Sciatic nerve (tissue), 2 donors: ENCODE measurements around the gene TMEM187. TPM values are rescaled to one million over a fixed set of nuclear protein-coding genes. Genes with fewer than 3 reads are reported as not detected.

Source experiments
- ATAC-seq: fragments of 200-7000 bp; cut with Tn5 transposase; one replicate; pipeline ENCODE4 v1.9.1; 2020; ENCODE audit warnings: mild to moderate bottlenecking, moderate library complexity
- DNase-seq: peaks from one replicate; pipeline ENCODE4 v3.0.0-alpha.2; 2020; ENCODE audit warnings: low spot score
- intact Hi-C: fragments of 100-400 bp; cut with DNase I; formaldehyde crosslinking; loops from one replicate; pipeline ENCODE4 v1.14.2; 2022
- total RNA-seq: library from RNA; stranded (reverse); fragmentation: NEBNext Ultra II Directional; extraction: Animal tissue kit (Norgen Biotek cat#: 25700); gene quantifications from one replicate; pipeline ENCODE4 v1.2.1, GENCODE V29; 2021
- donor health status: DM: no; HTN: no; CAD: no.
- donor health status: DM: no; HTN: no; CAD: no.

The TMEM187 gene, protein sequence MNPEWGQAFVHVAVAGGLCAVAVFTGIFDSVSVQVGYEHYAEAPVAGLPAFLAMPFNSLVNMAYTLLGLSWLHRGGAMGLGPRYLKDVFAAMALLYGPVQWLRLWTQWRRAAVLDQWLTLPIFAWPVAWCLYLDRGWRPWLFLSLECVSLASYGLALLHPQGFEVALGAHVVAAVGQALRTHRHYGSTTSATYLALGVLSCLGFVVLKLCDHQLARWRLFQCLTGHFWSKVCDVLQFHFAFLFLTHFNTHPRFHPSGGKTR
- 10.3 TPM for total RNA-seq

DNA sequence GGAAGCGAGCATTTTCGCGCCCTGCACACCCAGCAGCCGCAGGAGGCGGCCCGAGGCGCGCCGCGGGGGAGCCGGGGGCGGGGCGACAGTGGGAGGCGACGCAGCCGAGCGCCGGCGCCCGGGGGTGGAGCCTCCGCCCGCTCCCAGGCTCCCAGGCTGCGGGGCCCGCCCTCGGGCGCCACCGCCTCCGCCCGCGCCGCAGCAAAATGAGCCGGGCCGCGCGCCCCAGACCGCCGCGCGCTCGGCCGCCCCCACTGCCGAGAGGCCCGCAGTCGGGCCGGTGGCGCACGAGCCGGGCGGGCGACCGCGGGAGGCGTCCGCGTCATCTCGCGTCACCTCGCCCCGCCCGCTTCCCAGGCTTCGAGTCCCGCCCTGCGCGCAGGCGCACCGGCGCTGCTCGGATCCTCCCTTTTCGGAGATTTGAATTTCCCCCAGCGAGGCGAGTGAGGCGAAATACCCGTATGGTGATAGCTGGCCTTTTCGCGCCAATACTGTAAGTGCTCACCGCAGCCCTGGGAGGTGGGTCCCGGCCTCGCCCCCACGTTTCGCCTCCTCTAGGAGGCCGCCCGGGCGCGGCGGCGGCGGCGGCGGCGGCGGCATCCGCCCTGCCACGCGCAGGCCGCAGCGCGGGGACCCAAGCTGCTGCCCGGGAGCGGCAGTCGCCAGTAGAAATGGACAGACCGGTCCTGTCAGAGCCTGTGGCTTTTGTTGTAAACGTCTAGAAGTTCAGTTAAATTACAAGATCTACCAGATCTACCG is at the start of gene TMEM187:
Gene TMEM187 (plus strand): TSS at position 387 of the 759 bp plus-strand sequence. CDS start 9,309 bp downstream, outside the sequence.
- DNase-seq (peak; percentile 94), ATAC-seq (peak; percentile 45)
- intact Hi-C loops: no loop called here

DNA sequence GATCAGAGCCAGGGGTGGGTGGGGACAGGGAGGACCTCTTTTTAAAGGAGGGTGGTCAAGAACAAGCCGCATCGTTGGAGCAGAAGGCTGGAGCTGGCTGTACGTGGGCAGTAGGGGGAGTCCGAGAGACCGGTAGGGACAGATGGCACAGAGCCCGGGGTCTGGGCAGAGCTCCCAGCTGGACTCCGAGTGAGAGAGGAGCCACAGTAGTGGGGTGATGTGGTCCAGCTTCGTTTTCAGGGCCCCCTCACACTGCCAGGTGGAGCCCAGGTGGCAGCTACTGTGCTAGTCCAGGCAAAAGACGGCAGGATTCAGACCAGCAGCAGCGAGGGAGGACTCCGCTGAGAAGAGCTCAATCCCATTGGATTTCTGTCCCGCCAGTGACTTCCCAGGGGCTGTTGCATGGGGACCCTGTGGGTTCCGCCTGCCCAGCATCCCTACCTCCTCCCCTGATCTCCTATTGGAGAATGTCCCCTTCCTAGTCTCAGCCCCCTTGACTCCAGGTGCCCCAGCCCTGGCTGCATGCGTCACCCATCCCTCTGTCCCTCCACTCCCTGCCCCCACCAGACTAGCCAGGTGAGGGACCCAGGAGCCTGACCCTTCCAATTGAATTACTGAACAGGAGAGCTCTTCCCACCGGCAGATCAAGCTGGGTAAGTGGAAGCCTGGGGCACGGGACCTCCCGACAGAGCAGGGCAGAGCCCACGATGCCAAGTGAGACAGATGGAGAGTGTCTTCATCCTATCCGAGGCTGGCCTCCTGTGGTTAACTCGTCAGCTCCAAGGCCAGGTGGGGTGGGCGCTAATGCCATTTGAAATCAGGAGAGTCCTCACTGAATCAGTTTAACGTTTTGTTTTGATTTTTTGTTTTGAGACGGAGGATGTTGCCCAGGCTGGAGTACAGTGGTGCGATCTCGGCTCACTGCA is 49.4 kb upstream of the TMEM187 start:
- DNase-seq (peak; percentile 87), ATAC-seq (peak; percentile 62)
- intact Hi-C loops: no loop called here

DNA sequence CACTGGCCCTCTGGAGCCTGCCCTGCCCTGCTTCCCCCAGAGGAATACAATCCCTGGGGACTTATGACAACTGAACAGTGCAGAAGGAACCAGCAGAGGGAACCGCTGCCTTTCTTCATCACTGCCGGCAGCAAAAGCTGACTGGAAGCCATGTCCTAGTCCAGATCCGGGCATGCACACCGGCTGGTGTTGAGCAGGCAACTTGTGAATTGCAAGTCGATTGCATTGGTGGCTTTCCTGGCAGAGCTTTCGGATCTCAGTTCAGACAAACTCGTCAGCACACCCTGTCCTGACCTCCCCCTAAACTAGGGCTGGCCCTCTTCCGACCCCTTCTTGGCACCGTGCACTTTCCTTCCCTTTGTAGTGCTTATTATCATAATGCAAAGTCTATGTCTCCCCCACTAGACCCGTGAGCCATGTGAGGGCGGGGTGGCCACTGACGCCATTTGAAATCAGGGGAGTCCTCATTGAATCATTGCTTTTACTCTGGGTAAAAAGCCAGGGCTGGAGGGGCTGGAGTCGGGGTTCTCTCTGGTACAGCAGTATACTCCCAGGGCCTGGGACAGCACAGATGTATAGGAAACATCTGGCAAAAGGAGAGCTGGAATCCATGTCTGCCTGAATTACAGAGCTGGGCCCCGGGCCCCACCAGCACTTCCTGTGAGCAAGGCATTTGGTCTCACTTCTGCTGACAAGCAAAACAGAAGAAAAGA is 48.2 kb upstream of the TMEM187 start:
- no peak for ATAC-seq
- DNase-seq: no peak
- intact Hi-C loops: no loop called here

DNA sequence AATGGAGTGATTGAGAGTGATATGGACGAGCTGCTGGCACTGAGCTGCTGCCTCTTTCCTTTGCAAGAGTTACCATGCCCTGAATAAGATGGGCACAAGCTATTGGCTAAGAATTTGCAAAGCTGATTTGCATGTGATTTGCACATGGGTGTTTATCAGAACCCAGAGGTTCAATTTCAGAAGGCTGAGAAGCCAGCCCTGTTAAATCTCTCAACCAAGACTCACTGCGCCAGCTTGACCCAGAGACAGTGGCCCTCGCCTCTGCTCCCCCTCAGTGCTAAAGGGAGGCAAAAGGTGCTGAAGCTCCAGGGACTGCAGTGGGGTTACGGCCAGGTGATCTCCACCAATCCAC is 47.2 kb upstream of the TMEM187 start:
- intact Hi-C loops: no loop called here
- ATAC-seq: no peak
- DNase-seq: no peak

DNA sequence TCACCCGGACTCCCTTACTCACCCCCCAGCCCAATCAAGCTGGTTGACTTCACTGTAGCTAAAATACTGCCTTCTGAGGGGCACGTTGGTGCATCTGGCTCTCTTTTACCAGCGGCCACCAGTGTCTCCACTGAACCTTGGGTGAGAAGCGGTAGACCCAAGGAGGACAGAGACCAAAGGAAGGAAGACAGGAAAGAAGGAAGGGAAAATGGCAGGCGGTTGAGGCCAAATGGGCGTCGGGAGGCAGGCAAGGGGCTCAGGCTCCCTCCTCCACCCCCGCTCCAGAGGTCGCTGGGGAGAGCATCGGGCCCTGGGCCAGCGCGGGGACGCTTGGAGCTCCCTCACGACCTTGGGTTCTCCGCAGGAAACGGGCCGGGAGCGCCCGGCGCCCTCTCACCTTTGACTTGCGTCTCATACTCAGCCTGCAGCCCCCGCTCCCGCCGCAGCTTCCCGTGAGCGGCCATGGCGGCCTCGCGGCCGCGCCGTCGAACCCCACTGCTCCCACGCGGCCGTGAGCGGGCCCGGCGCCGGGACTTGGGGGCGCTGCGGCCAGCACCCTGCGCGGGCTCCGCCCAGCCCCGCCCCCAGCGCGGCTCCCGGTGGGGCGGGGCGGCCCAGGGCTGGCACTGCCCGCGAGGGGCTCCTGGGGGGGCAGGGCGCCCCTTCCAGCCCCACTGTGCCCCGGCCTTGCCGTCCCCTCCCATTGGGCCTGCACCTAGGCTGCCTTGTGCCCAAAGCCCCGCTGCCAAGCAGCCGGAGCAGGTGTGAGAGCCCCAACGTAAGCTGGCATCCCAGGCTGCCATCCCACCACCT is 46.6 kb upstream of the TMEM187 start, which contains the start of gene ARHGAP4:
Gene ARHGAP4 (minus strand): TSS at position 526 of the 813 bp plus-strand sequence. CDS start 62 bp downstream, at position 464.
- intact Hi-C loops: no loop called here
- no peak for ATAC-seq
- no peak for DNase-seq

- ATAC-seq: no peak
- intact Hi-C loops: no loop called here
These were observed 46.0 kb upstream of the TMEM187 start for GRCh38 chrX:153926552-153926857.

GRCh38 chrX:153926858-153927671 is 45.5 kb upstream of the TMEM187 start:
- ATAC-seq (peak; percentile 14), DNase-seq (no peak)
- intact Hi-C loops: no loop called here

More at GRCh38 chrX:153926552-153926857, 46.0 kb upstream of the TMEM187 start:
- no peak for DNase-seq

- ATAC-seq (no peak), DNase-seq (no peak)
- intact Hi-C loops: no loop called here
These were observed 45.0 kb upstream of the TMEM187 start for GRCh38 chrX:153927672-153927921.

DNA sequence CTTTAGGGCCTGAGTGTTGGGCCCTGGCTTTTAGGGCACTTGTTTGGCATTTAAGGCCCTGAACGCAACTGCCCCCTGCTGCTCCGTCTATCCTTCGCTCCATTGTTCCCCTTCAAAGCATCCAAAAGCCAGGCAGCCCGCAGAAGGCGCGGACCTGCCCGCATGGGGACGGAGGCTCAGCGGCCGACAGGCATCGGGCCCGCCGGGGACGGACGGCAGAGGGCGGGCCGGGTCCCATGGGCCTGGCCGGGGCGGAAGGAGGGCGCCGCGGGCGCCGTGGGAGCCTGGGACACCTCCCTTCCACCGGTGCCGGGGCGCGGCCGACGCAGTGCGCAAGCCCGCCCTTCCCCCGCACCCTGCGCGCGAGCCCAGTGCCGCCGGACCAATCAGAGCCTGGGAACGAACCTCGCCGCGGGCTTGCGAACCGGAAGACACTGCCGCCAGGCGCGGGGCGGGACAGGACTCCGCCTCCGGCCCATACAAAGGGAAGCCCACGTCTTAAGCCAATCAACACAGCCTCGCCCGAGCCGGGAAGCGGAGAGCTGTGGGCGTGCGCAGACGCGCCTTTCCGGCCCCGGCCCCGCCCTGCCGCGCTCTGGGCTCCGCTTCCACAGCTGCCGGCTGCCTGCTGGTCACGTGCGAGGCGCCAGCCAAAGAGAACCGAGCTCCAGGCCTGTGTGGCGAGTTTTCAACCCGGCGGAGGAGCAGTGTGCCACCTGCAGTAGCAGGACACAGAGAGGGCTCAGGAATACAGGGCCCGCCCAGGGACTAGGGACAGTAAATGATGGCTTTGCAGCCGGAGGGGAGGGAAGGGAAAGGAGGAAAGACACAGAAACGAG is 44.4 kb upstream of the TMEM187 start:
- intact Hi-C loops: no loop called here
- ATAC-seq (peak; percentile 97), DNase-seq (peak; percentile 96)

GRCh38 chrX:153928846-153929245 is 43.7 kb upstream of the TMEM187 start:
- DNase-seq: no peak
- no peak for ATAC-seq
- intact Hi-C loops: no loop called here

GRCh38 chrX:153929576-153929975 is 43.0 kb upstream of the TMEM187 start:
- ATAC-seq (no peak), DNase-seq (no peak)
- intact Hi-C loops: no loop called here

DNA sequence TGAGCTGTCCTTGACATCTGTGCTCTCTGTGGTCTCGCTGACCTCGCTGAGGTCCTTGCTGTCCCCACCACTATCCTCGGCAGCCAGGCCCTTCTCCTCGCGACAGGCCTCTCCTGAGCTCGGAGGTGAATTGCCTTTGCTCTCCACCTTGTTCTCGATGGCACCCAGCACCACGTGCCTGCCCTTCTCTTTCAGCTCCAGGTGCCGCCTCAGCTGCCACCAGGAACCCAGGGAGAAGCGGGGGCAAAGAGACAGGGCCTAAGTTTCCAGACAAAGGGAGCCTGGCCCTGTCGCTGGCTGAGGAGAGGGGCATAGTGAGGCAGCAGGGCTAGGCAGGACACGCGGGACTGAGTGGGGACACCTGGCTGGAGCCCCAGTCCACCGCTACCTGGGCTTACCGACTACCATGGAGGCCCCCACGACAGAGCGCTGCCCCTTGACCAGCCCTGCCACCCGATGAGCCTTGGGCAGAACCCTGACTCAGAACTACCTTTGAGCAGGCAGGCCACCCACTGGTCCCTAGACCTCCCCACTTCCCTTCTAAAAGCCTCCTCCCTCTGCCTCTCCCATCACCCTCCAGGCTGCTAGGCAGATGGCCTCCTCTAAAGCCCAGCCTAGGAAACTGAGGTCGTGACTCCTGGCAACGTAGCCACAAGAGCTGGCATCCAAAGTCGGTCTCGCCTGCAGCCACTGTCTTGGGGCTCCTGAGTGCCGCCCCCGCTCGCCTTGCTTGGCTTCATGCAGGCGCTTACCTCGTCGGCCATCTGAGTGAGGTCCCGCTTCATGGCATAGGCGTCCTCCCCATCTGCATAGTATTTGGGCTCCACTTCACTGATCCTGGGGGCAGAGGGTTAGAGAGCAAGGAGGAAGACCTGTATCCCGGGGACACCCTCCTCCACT is 42.3 kb upstream of the TMEM187 start:
- DNase-seq (no peak), ATAC-seq (no peak)
- intact Hi-C loops: no loop called here

DNA sequence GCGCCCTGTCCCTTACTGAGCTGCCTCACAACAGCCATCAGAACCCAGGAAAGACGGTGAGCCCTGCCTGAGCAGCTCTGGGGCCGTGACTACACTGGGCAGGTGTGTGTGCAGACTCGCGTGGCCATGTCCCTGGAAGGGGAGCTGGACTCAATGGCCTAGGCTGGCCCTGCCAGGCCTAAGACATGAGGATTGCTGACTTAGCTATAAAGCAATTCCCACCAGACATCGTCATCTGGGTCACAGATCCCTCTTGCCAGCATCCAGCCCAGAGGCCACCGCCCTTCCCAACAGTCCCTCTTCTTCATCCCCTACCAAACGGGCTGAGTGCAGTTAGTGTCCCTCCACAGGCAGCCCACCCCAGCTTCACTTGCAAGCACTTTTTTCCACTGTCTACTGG is 41.4 kb upstream of the TMEM187 start:
- ATAC-seq (no peak), DNase-seq (no peak)
- intact Hi-C loops: no loop called here

DNA sequence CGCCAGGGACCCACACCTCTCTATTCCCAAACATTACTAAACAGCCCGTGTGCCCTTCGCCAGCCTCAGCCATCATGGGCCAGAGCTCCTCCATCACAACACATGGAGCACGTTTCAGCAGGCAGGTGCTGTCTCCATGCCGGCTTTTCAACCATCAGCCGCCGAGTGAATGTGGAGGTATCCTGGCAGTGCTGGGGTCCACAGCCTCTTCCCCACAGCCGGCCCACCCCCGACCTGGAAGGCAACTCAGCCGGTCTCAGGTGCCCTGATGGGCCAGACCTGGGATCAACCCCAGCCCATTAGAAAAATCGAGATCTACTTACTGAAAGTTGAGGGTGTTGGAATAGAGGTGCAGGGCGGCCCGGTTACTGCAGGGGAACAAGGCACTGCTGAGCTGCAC is 40.8 kb upstream of the TMEM187 start:
- ATAC-seq: no peak
- DNase-seq: no peak
- intact Hi-C loops: no loop called here

- intact Hi-C loops: no loop called here
- no peak for ATAC-seq
- DNase-seq: no peak
These were observed 40.2 kb upstream of the TMEM187 start for GRCh38 chrX:153932220-153932915.
